GM12875 (cell line): ENCODE data around the gene RYR1.
"Not testable (repeated sequence)": the region's sequence is repeated elsewhere in the genome, so short reads cannot be mapped to it uniquely, and the experiment has no call there.

Experiments
- H3K4me3 ChIP-seq: one replicate; pipeline ENCODE4 v1.5.1; 2011; ENCODE audit warnings: low read depth, low read length, control low read depth
- CTCF ChIP-seq: IDR thresholded peaks from 2 replicates; pipeline ENCODE4 v1.5.1; 2011; ENCODE audit warnings: low read depth, mild to moderate bottlenecking, control low read depth, inconsistent platforms, low read length, moderate library complexity, borderline replicate concordance; ENCODE audit not compliant: insufficient read depth

Gene RYR1

GRCh38 chr19:38420935-38421334 lies 12.6 kb upstream of the RYR1 start:
- no peak for TF ChIP-seq CTCF
- no peak overlapping the region for H3K4me3 ChIP-seq

- no peak for TF ChIP-seq CTCF
- no peak overlapping the region for H3K4me3 ChIP-seq
These were observed 11.6 kb upstream of the RYR1 start for GRCh38 chr19:38421856-38422255.

- no peak overlapping the region for H3K4me3 ChIP-seq
- no peak for TF ChIP-seq CTCF
These were observed 11.1 kb upstream of the RYR1 start for GRCh38 chr19:38422438-38422837.

- no peak overlapping the region for H3K4me3 ChIP-seq
- TF ChIP-seq CTCF: no peak
These were observed 9.2 kb upstream of the RYR1 start for GRCh38 chr19:38424272-38424671.

- no peak for TF ChIP-seq CTCF
- H3K4me3 ChIP-seq: peak overlapping the region; percentile 27
These were observed 8.2 kb upstream of the RYR1 start for GRCh38 chr19:38425222-38425809.

- peak within 1 kb of the TSS; percentile 27 for H3K4me3 ChIP-seq
- no peak for TF ChIP-seq CTCF
These were observed 7.6 kb upstream of the RYR1 start, which contains the start of gene RASGRP4 for GRCh38 chr19:38425810-38426466. Gene RASGRP4, minus strand, starts transcription at chr19:38426219. Its CDS starts 128 bp downstream, at chr19:38426091.

- not testable (repeated sequence) for H3K4me3 ChIP-seq
These were observed 6.3 kb upstream of the RYR1 start for GRCh38 chr19:38427035-38427677.
